Colonic mucosa (tissue), 4 donors: ENCODE results near the gene DDX17. TPM values are rescaled to one million over a fixed set of nuclear protein-coding genes. Genes with fewer than 3 reads are reported as not detected.

ENCODE experiments used
- DNase-seq: peaks from one replicate; pipeline ENCODE4 v3.0.0-alpha.2; 2020
- H3K27ac ChIP-seq: fragments of 200-600 bp; one replicate; pipeline ENCODE4 v1.8.0; 2021
- H3K27me3 ChIP-seq: fragments of 200-600 bp; one replicate; pipeline ENCODE4 v1.8.0; 2021
- H3K36me3 ChIP-seq: fragments of 200-600 bp; one replicate; pipeline ENCODE4 v1.8.0; 2021
- H3K4me1 ChIP-seq: fragments of 200-600 bp; one replicate; pipeline ENCODE4 v1.8.0; 2021; ENCODE audit warnings: mild to moderate bottlenecking
- H3K4me3 ChIP-seq: fragments of 200-600 bp; one replicate; pipeline ENCODE4 v1.8.0; 2021
- H3K9ac ChIP-seq, 2 donors: one replicate each; pipeline ENCODE4 v1.7.0; 2013; ENCODE audit warnings: control low read depth in 2 of 2, low read depth in 2 of 2, low read length in 2 of 2
- H3K9me3 ChIP-seq: fragments of 200-600 bp; one replicate; pipeline ENCODE4 v1.8.0; 2021
- CTCF ChIP-seq: fragments of 200-600 bp; IDR thresholded peaks from one replicate; pipeline ENCODE4 v1.8.0; 2022; ENCODE audit warnings: antibody characterized with exemption, mild to moderate bottlenecking
- intact Hi-C: fragments of 100-400 bp; cut with DNase I; formaldehyde crosslinking; loops from one replicate; pipeline ENCODE4 v1.14.1; 2022
- total RNA-seq, 2 donors: library from RNA; stranded (reverse); fragmentation: NEBNext Ultra II Directional in 1 of 2; extraction: Animal tissue kit (Norgen Biotek cat#: 25700) in 1 of 2; gene quantifications; one replicate each; pipeline ENCODE4 v1.2.1, GENCODE V29; 2021
- donor health status: healthy.
- donor health status: DM: no; HTN: no; CAD: no.
- donor health status: DM: no; HTN: no; CAD: no.

The DDX17 gene
- total RNA-seq, 2 donors from 2014 or later = 333 to 359 TPM

GRCh38 chr22:38524429-38524828, 18.3 kb upstream of the DDX17 start:
- Histone ChIP-seq H3K4me3 (no peak overlapping the region), H3K9ac (no peak overlapping the region), H3K27ac (no peak overlapping the region), H3K36me3 (no peaks in the 10 kb centered on the region), H3K4me1 (no peaks in the 10 kb centered on the region), H3K27me3 (no peaks in the 10 kb centered on the region), H3K9me3 (no peaks in the 10 kb centered on the region)
- no peak for TF ChIP-seq CTCF
- intact Hi-C loops = no loop called here
- no peak for DNase-seq

- no peak overlapping the region for H3K27ac ChIP-seq
- H3K27me3 ChIP-seq = no peaks in the 10 kb centered on the region
- intact Hi-C loops = no loop called here
- no peak for TF ChIP-seq CTCF
- H3K4me1 ChIP-seq = no peaks in the 10 kb centered on the region
- DNase-seq = no peak
- H3K9me3 ChIP-seq = no peaks in the 10 kb centered on the region
- no peak overlapping the region for H3K4me3 ChIP-seq
- H3K9ac ChIP-seq = no peak overlapping the region
- H3K36me3 ChIP-seq = no peaks in the 10 kb centered on the region
Observed at GRCh38 chr22:38523479-38523878, 17.4 kb upstream of the DDX17 start.

GRCh38 chr22:38523029-38523428, 16.9 kb upstream of the DDX17 start:
- H3K27ac ChIP-seq = no peak overlapping the region
- H3K9ac ChIP-seq = no peak overlapping the region
- H3K36me3 ChIP-seq = no peaks in the 10 kb centered on the region
- H3K9me3 ChIP-seq = no peaks in the 10 kb centered on the region
- intact Hi-C loops = no loop called here
- no peak overlapping the region for H3K4me3 ChIP-seq
- TF ChIP-seq CTCF = no peak
- DNase-seq = no peak
- H3K4me1 ChIP-seq = no peaks in the 10 kb centered on the region
- no peaks in the 10 kb centered on the region for H3K27me3 ChIP-seq

- no peaks in the 10 kb centered on the region for H3K36me3 ChIP-seq
Observed at GRCh38 chr22:38519453-38520250, 13.5 kb upstream of the DDX17 start.

GRCh38 chr22:38518620-38519019, 12.5 kb upstream of the DDX17 start:
- Histone ChIP-seq H3K27ac (no peak overlapping the region), H3K36me3 (no peaks in the 10 kb centered on the region), H3K4me1 (no peaks in the 10 kb centered on the region), H3K27me3 (no peaks in the 10 kb centered on the region), H3K9me3 (no peaks in the 10 kb centered on the region), H3K4me3 (no peak overlapping the region), H3K9ac (no peak overlapping the region)
- DNase-seq = peak; percentile 26
- TF ChIP-seq CTCF = no peak
- intact Hi-C loops = no loop called here

More at GRCh38 chr22:38519453-38520250, 13.5 kb upstream of the DDX17 start:
- H3K4me3 ChIP-seq = no peak overlapping the region
- H3K9ac ChIP-seq = no peak overlapping the region
- TF ChIP-seq CTCF = no peak
- H3K27me3 ChIP-seq = no peaks in the 10 kb centered on the region
- no peaks in the 10 kb centered on the region for H3K9me3 ChIP-seq
- H3K27ac ChIP-seq = no peak overlapping the region
- no peaks in the 10 kb centered on the region for H3K4me1 ChIP-seq
- DNase-seq = no peak
- intact Hi-C loops = no loop called here
